ENCODE measurements around the gene SREK1IP1.

DNA sequence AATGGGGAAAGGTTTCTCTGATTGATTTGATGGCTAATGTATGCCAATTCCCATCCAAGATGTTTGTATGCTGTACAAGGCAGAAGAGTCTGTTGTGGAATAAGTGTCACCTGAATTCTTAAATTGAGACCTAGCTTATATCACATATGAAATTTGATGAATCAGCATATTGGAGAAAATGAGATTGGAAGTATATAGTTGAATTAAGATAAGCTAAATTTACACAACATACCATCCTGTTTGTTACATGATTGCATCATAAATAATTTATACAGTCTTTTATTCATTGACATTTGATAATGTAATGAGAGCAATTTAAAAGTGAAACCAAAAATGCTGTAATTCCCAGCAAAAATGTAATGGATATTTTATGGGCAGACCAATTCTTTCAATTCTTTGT lies 1.4 kb upstream of the SREK1IP1 start:
- TF ChIP-seq, protein P1, sequence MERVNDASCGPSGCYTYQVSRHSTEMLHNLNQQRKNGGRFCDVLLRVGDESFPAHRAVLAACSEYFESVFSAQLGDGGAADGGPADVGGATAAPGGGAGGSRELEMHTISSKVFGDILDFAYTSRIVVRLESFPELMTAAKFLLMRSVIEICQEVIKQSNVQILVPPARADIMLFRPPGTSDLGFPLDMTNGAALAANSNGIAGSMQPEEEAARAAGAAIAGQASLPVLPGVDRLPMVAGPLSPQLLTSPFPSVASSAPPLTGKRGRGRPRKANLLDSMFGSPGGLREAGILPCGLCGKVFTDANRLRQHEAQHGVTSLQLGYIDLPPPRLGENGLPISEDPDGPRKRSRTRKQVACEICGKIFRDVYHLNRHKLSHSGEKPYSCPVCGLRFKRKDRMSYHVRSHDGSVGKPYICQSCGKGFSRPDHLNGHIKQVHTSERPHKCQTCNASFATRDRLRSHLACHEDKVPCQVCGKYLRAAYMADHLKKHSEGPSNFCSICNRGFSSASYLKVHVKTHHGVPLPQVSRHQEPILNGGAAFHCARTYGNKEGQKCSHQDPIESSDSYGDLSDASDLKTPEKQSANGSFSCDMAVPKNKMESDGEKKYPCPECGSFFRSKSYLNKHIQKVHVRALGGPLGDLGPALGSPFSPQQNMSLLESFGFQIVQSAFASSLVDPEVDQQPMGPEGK (CRISPR knock-in tag; IDR thresholded peaks at IDR 0.05; ENCODE audit: borderline replicate concordance), result no peak
- TF ChIP-seq ZC3H10 (CRISPR knock-in tag; IDR thresholded peaks at IDR 0.05) (no peak), ZFP3 (CRISPR knock-in tag; IDR thresholded peaks at IDR 0.05) (no peak), PPARA (CRISPR knock-in tag; IDR thresholded peaks at IDR 0.05; ENCODE audit: borderline replicate concordance) (no peak), RARB (CRISPR knock-in tag; IDR thresholded peaks at IDR 0.05) (no peak), ZNF70 (CRISPR knock-in tag; IDR thresholded peaks at IDR 0.05) (no peak), ARNTL (CRISPR knock-in tag; IDR thresholded peaks at IDR 0.05; ENCODE audit: borderline replicate concordance, low read depth) (no peak), SNAI2 (CRISPR knock-in tag; IDR thresholded peaks at IDR 0.05) (no peak)
- TF ChIP-seq, protein P2, sequence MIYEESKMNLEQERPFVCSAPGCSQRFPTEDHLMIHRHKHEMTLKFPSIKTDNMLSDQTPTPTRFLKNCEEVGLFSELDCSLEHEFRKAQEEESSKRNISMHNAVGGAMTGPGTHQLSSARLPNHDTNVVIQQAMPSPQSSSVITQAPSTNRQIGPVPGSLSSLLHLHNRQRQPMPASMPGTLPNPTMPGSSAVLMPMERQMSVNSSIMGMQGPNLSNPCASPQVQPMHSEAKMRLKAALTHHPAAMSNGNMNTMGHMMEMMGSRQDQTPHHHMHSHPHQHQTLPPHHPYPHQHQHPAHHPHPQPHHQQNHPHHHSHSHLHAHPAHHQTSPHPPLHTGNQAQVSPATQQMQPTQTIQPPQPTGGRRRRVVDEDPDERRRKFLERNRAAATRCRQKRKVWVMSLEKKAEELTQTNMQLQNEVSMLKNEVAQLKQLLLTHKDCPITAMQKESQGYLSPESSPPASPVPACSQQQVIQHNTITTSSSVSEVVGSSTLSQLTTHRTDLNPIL (CRISPR knock-in tag; IDR thresholded peaks at IDR 0.05; ENCODE audit: low read depth), result no peak
- TF ChIP-seq, protein P3, sequence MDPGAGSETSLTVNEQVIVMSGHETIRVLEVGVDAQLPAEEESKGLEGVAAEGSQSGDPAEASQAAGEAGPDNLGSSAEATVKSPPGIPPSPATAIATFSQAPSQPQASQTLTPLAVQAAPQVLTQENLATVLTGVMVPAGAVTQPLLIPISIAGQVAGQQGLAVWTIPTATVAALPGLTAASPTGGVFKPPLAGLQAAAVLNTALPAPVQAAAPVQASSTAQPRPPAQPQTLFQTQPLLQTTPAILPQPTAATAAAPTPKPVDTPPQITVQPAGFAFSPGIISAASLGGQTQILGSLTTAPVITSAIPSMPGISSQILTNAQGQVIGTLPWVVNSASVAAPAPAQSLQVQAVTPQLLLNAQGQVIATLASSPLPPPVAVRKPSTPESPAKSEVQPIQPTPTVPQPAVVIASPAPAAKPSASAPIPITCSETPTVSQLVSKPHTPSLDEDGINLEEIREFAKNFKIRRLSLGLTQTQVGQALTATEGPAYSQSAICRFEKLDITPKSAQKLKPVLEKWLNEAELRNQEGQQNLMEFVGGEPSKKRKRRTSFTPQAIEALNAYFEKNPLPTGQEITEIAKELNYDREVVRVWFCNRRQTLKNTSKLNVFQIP (CRISPR knock-in tag; IDR thresholded peaks at IDR 0.05; ENCODE audit: borderline replicate concordance, low read depth), result no peak
- TF ChIP-seq, protein P4, sequence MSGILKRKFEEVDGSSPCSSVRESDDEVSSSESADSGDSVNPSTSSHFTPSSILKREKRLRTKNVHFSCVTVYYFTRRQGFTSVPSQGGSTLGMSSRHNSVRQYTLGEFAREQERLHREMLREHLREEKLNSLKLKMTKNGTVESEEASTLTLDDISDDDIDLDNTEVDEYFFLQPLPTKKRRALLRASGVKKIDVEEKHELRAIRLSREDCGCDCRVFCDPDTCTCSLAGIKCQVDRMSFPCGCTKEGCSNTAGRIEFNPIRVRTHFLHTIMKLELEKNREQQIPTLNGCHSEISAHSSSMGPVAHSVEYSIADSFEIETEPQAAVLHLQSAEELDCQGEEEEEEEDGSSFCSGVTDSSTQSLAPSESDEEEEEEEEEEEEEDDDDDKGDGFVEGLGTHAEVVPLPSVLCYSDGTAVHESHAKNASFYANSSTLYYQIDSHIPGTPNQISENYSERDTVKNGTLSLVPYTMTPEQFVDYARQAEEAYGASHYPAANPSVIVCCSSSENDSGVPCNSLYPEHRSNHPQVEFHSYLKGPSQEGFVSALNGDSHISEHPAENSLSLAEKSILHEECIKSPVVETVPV (CRISPR knock-in tag; IDR thresholded peaks at IDR 0.05), result no peak
- TF ChIP-seq, protein P5, sequence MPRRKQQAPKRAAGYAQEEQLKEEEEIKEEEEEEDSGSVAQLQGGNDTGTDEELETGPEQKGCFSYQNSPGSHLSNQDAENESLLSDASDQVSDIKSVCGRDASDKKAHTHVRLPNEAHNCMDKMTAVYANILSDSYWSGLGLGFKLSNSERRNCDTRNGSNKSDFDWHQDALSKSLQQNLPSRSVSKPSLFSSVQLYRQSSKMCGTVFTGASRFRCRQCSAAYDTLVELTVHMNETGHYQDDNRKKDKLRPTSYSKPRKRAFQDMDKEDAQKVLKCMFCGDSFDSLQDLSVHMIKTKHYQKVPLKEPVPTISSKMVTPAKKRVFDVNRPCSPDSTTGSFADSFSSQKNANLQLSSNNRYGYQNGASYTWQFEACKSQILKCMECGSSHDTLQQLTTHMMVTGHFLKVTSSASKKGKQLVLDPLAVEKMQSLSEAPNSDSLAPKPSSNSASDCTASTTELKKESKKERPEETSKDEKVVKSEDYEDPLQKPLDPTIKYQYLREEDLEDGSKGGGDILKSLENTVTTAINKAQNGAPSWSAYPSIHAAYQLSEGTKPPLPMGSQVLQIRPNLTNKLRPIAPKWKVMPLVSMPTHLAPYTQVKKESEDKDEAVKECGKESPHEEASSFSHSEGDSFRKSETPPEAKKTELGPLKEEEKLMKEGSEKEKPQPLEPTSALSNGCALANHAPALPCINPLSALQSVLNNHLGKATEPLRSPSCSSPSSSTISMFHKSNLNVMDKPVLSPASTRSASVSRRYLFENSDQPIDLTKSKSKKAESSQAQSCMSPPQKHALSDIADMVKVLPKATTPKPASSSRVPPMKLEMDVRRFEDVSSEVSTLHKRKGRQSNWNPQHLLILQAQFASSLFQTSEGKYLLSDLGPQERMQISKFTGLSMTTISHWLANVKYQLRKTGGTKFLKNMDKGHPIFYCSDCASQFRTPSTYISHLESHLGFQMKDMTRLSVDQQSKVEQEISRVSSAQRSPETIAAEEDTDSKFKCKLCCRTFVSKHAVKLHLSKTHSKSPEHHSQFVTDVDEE (CRISPR knock-in tag; IDR thresholded peaks at IDR 0.05), result no peak

All from SK-N-SH treated with all-trans-retinoic acid at 6 μM for 48 hours (cell line).